A549 treated with GW870086 at 1 μM for 4 hours (cell line): ENCODE measurements around the gene PAX7. TPM values are rescaled to one million over a fixed set of nuclear protein-coding genes. Genes with fewer than 3 reads are reported as not detected.

ENCODE experiments used
- total RNA-seq: library from RNA; stranded (reverse); fragments of 200-300 nt; extraction: Qiagen RNA extraction; gene quantifications from 5 replicates; pipeline ENCODE4 v1.2.3, GENCODE V29; 2022; ENCODE audit warnings: low read depth

The PAX7 gene
- 0.56 to 0.84 TPM (median 0.70 TPM) in 5 replicates for total RNA-seq

DNA sequence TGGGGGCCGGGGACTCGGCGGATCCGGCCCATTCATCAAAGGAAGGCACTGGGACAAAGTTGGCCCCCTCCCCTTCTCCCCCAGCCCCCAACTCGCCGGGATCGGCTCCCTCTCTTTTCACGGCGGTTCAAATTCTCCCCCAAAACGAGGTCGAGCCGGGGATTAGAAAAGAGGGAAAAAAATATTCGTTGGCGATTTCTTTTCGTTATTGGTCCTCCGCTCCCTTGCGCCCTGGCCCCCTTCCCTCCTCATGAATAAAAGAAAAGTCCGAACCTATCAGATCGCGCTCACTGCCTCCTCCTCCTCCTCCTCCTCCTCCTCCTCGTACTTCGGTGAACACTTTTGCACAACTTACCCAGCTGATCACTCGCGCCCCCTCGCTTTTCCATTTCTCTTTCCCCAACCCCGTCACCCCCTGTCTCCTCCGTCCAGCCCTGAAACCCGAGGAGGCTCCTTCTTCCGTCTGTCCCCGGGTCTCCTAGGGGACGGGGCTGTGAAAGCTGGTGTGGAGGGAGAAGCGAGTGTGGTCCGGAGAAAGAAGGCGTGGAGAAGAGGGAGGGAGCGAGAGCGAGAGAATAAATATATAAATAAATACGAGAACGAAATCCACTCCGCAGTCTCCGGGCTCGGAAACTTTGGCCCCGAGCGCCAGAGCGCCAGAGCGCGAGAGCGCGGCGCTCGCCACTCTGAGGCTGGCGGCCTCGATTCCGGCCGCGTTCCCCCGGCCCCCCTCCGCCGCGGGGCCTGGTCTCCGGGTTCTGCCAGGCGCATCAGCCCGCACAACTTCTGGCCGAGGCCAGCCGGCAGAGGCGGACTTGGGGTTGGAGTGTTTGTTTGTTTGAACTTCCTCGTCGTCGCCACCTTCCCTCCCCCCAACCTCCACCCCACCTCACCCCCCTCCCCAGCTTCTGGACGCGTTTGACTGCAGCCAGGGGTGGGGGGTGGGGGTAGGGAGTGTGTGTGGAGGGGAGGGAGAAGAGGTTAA lies at the start of gene PAX7:
Gene PAX7 (plus strand): TSS at position 336 of the 985 bp plus-strand sequence. CDS start 758 bp downstream, outside the sequence.

Other genes with a start within 250 kb of the PAX7 start
- gene KLHDC7A, start 149.9 kb upstream of the PAX7 start, total RNA-seq: 1.1 to 1.9 TPM (median 1.3 TPM) in 5 replicates
- not detected in 5 replicates for gene TAS1R2, start 228.8 kb downstream of the PAX7 start, total RNA-seq